Liver (tissue), 9 donors: Measurements from ENCODE around the gene LHFPL6. TPM values are rescaled to one million over a fixed set of nuclear protein-coding genes. Genes with fewer than 3 reads are reported as not detected.

Experiments
- DNase-seq: peaks from one replicate; pipeline ENCODE4 v3.0.0-alpha.2; 2017; ENCODE audit warnings: low spot score
- H3K27ac ChIP-seq, 2 donors: one replicate each; pipeline ENCODE4 v1.7.0; 2013; ENCODE audit warnings: inconsistent platforms in 2 of 2, low read length in 2 of 2, control low read depth in 1 of 2, low read depth in 1 of 2, mild to moderate bottlenecking in 1 of 2
- H3K27me3 ChIP-seq, 4 donors: one replicate each; pipeline versions ENCODE4 v1.6.1 to v1.7.0; 2013; ENCODE audit warnings: low read length in 3 of 4, inconsistent platforms in 1 of 4, mild to moderate bottlenecking in 1 of 4, moderate library complexity in 1 of 4; ENCODE audit not compliant: control insufficient read depth in 4 of 4, insufficient read depth in 4 of 4
- H3K36me3 ChIP-seq, 4 donors: one replicate each; pipeline versions ENCODE4 v1.6.1 to v1.7.0; 2013; ENCODE audit warnings: low read length in 3 of 4, mild to moderate bottlenecking in 3 of 4, low read depth in 1 of 4, moderate library complexity in 1 of 4; ENCODE audit not compliant: control insufficient read depth in 4 of 4, insufficient read depth in 3 of 4
- H3K4me1 ChIP-seq, 4 donors: one replicate each; pipeline versions ENCODE4 v1.6.1 to v1.7.0; 2013; ENCODE audit warnings: low read length in 3 of 4, mild to moderate bottlenecking in 3 of 4, moderate library complexity in 1 of 4; ENCODE audit not compliant: control insufficient read depth in 4 of 4, insufficient read depth in 4 of 4
- H3K4me3 ChIP-seq, 3 donors: one replicate each; pipeline versions ENCODE4 v1.6.1 to v1.7.0; 2013; ENCODE audit warnings: low read length in 3 of 3, control low read depth in 1 of 3, low read depth in 1 of 3, mild to moderate bottlenecking in 1 of 3
- H3K9ac ChIP-seq, 2 donors: one replicate each; pipeline ENCODE4 v1.7.0; 2013; ENCODE audit warnings: low read length in 2 of 2, mild to moderate bottlenecking in 2 of 2, moderate library complexity in 2 of 2, control low read depth in 1 of 2, low read depth in 1 of 2
- H3K9me3 ChIP-seq, 4 donors: one replicate each; pipeline versions ENCODE4 v1.6.1 to v1.7.0; 2013; ENCODE audit warnings: low read length in 3 of 4; ENCODE audit not compliant: control insufficient read depth in 4 of 4
- ATF3 ChIP-seq: IDR thresholded peaks from 2 replicates; pipeline ENCODE4 v1.6.1; 2016; ENCODE audit warnings: antibody characterized with exemption
- CTCF ChIP-seq: fragments of 150-350 bp; IDR thresholded peaks from 2 replicates; pipeline ENCODE4 v1.5.1; 2017; ENCODE audit warnings: improper control_type of control experiment, low read depth, low read length; ENCODE audit not compliant: missing input control
- EGR1 ChIP-seq, 2 donors: IDR thresholded peaks; 2 replicates each; pipeline ENCODE4 v1.6.1; 2016 to 2018; ENCODE audit warnings: antibody characterized with exemption in 2 of 2, low read depth in 2 of 2
- FOXA1 ChIP-seq: IDR thresholded peaks from 2 replicates; pipeline ENCODE4 v1.6.1; 2016; ENCODE audit warnings: antibody characterized with exemption
- FOXA2 ChIP-seq: IDR thresholded peaks from 2 replicates; pipeline ENCODE4 v1.6.1; 2016; ENCODE audit warnings: antibody characterized with exemption
- GABPA ChIP-seq, 2 donors: IDR thresholded peaks in 1 of 2; conservative IDR thresholded peaks in 1 of 2; 2 replicates each; pipeline ENCODE4 v1.6.1; 2016; ENCODE audit warnings: antibody characterized with exemption in 2 of 2, mild to moderate bottlenecking in 1 of 2, moderate library complexity in 1 of 2
- HNF4A ChIP-seq, 2 donors: conservative IDR thresholded peaks; 2 replicates each; pipeline ENCODE4 v1.6.1; 2016; ENCODE audit warnings: antibody characterized with exemption in 2 of 2, mild to moderate bottlenecking in 2 of 2
- HNF4G ChIP-seq: IDR thresholded peaks from 2 replicates; pipeline ENCODE4 v1.6.1; 2016; ENCODE audit warnings: antibody characterized with exemption
- JUND ChIP-seq, 2 donors: IDR thresholded peaks; 2 replicates each; pipeline ENCODE4 v1.6.1; 2016; ENCODE audit warnings: antibody characterized with exemption in 2 of 2
- MAX ChIP-seq: IDR thresholded peaks from 2 replicates; pipeline ENCODE4 v1.6.1; 2016; ENCODE audit warnings: antibody characterized with exemption
- NR2F2 ChIP-seq: IDR thresholded peaks from 2 replicates; pipeline ENCODE4 v1.6.1; 2016; ENCODE audit warnings: antibody characterized with exemption
- RAD21 ChIP-seq, 2 donors: IDR thresholded peaks; 2 replicates each; pipeline ENCODE4 v1.6.1; 2016; ENCODE audit warnings: antibody characterized with exemption in 2 of 2, mild to moderate bottlenecking in 2 of 2
- REST ChIP-seq: IDR thresholded peaks from 2 replicates; pipeline ENCODE4 v1.6.1; 2016; ENCODE audit warnings: antibody characterized with exemption, mild to moderate bottlenecking
- RXRA ChIP-seq, 2 donors: IDR thresholded peaks; 2 replicates each; pipeline ENCODE4 v1.6.1; 2017 to 2018; ENCODE audit warnings: antibody characterized with exemption in 2 of 2, mild to moderate bottlenecking in 1 of 2
- SP1 ChIP-seq: IDR thresholded peaks from 2 replicates; pipeline ENCODE4 v1.6.1; 2018; ENCODE audit warnings: antibody characterized with exemption, mild to moderate bottlenecking
- TAF1 ChIP-seq: conservative IDR thresholded peaks from 2 replicates; pipeline ENCODE4 v1.6.1; 2016; ENCODE audit warnings: antibody characterized with exemption, mild to moderate bottlenecking
- YY1 ChIP-seq: IDR thresholded peaks from 2 replicates; pipeline ENCODE4 v1.6.1; 2016; ENCODE audit warnings: antibody characterized with exemption, mild to moderate bottlenecking
- ZBTB33 ChIP-seq: IDR thresholded peaks from 2 replicates; pipeline ENCODE4 v1.6.1; 2016; ENCODE audit warnings: antibody characterized with exemption
- WGBS: extraction: QIAGEN DNeasy Blood & Tissue Kit; methylation state at CpG from one replicate; pipeline ENCODE4 v1.1.7; 2013; 5-methylcytosine and 5-hydroxymethylcytosine counted together
- polyA plus RNA-seq, 2 donors: library from polyadenylated mRNA; stranded (reverse) in 1 of 2; unstranded in 1 of 2; fragments of 200-250 nt in 1 of 2; fragments of >200 nt in 1 of 2; fragmentation: Nextera tagmentation in 1 of 2; extraction: Ambion mirVana in 1 of 2; gene quantifications; one replicate each; pipeline versions ENCODE4 v1.2.1 to v1.2.3, GENCODE V29; 2013 to 2015
- total RNA-seq, 2 donors: library from RNA; depleted of rRNA; stranded (reverse); fragments of >200 nt; gene quantifications; one replicate each; pipeline ENCODE4 v1.2.3, GENCODE V29; 2014
- donor health status: healthy.
- donor health status: healthy.
- donor health status: healthy.
- donor health status: healthy.
- donor health status: healthy.

LHFPL6 gene
- total and polyA plus RNA-seq, 4 donors, result 2.6 to 8.3 (median 5.5) TPM

GRCh38 chr13:39536906-39537305 lies 66.1 kb downstream of the LHFPL6 start:
- Histone ChIP-seq H3K27ac (no peak overlapping the region), H3K9me3 (no peaks in the 10 kb centered on the region), H3K4me3 (no peak overlapping the region), H3K36me3 (no peaks in the 10 kb centered on the region), H3K9ac (no peak overlapping the region), H3K4me1 (peaks cover 0 to under 1% (median 0%) of the 10 kb centered on the region in 4 donors), H3K27me3 (no peaks in the 10 kb centered on the region)
- TF ChIP-seq HNF4A (conservative IDR thresholded peaks at IDR 0.05) (no peak), FOXA1 (no peak), MAX (no peak), REST (no peak), TAF1 (no peak), GABPA (IDR thresholded peaks at IDR 0.05 in 1 of 2, conservative IDR thresholded peaks at IDR 0.05 in 1 of 2) (no peak), RAD21 (IDR thresholded peaks at IDR 0.05) (no peak), ATF3 (no peak), EGR1 (IDR thresholded peaks at IDR 0.05; ENCODE audit: low read depth in 2 of 2) (no peak), ZBTB33 (no peak), JUND (IDR thresholded peaks at IDR 0.05) (no peak), SP1 (no peak), FOXA2 (no peak), YY1 (no peak), RXRA (IDR thresholded peaks at IDR 0.05) (no peak), HNF4G (no peak), NR2F2 (no peak)
- 84% methylated on average over 7 of the region's 7 CpGs for WGBS
- no peak for DNase-seq

GRCh38 chr13:39536274-39536673 lies 66.7 kb downstream of the LHFPL6 start:
- WGBS, result 78% methylated on average over 6 of the region's 6 CpGs
- H3K4me3 ChIP-seq, result no peak overlapping the region
- TF ChIP-seq JUND (IDR thresholded peaks at IDR 0.05), result no peak
- TF ChIP-seq TAF1, result no peak
- TF ChIP-seq SP1, result no peak
- no peak for TF ChIP-seq HNF4G
- TF ChIP-seq ZBTB33, result no peak
- TF ChIP-seq CTCF, result no peak

More at GRCh38 chr13:39536274-39536673, 66.7 kb downstream of the LHFPL6 start:
- no peaks in the 10 kb centered on the region for H3K36me3 ChIP-seq
- no peaks in the 10 kb centered on the region for H3K9me3 ChIP-seq
- H3K27ac ChIP-seq, result no peak overlapping the region
- H3K4me1 ChIP-seq, result peaks cover 0 to 2% (median 0%) of the 10 kb centered on the region in 4 donors
- H3K9ac ChIP-seq, result no peak overlapping the region
- H3K27me3 ChIP-seq, result no peaks in the 10 kb centered on the region
- no peak for DNase-seq
